K562 (cell line): ENCODE measurements around the gene GNG7. TPM values are rescaled to one million over a fixed set of nuclear protein-coding genes. Genes with fewer than 3 reads are reported as not detected.
A peak's percentile ranks its signal among the peaks of the same experiment; 100 is the strongest.

Experiments used
- ATAC-seq: fragments of 200-7000 bp; cut with Tn5 transposase; 3 replicates; pipeline ENCODE4 v1.9.1; 2020; ENCODE audit warnings: moderate library complexity
- BruUV-seq: library from RNA; stranded (reverse); fragments of 400-500 nt; replicated peaks from 2 replicates; lab custom pipeline; 2021; lab: Mats Ljungman, UMichigan
- CTCF ChIA-PET: fragments of 300-600 bp; formaldehyde crosslinking; extraction: SDS; loops from one replicate; lab custom pipeline; 2021; ENCODE audit warnings: low intra/inter-chr PET ratio; lab: Yijun Ruan, JAX
- POLR2A ChIA-PET: fragments of 300-600, 350-650 bp; sonication (Branson Sonifier 250); formaldehyde crosslinking; extraction: SDS; loops from one replicate; lab custom pipeline; 2021; ENCODE audit warnings: antibody characterized with exemption, inconsistent platforms; lab: Yijun Ruan, JAX
- DNase-seq, 4 experiments: peaks; one replicate each; pipeline versions ENCODE4 v3.0.0 to v3.0.0-alpha.2; 2011 to 2018; ENCODE audit warnings: low spot score in 3 of 4, mixed read lengths in 3 of 4; ENCODE audit errors: extremely low read depth in 1 of 4
- FAIRE-seq: peaks from 2 replicates; lab custom pipeline; 2011; peaks lifted over from hg19 to GRCh38; lab: Jason Lieb, UNC
- H2AFZ ChIP-seq: 2 replicates; pipeline ENCODE4 v1.6.0; 2011; ENCODE audit warnings: low read depth, low read length, control low read depth, inconsistent platforms
- H3K27ac ChIP-seq: fragments of 200-600 bp; 3 replicates; pipeline ENCODE4 v1.8.0; 2011; ENCODE audit warnings: low read depth, mild to moderate bottlenecking, control low read depth, inconsistent platforms, low read length, moderate library complexity, mixed read lengths; ENCODE audit errors: extremely low read depth
- H3K27me3 ChIP-seq, 2 experiments: fragments of 300-600 bp in 1 of 2; 2 replicates in 1 of 2; 3 replicates in 1 of 2; pipeline versions ENCODE4 v1.6.0 to v1.8.0; 2011; ENCODE audit warnings: inconsistent platforms in 2 of 2, low read length in 2 of 2, mild to moderate bottlenecking in 1 of 2, mixed read lengths in 1 of 2, moderate library complexity in 1 of 2; ENCODE audit not compliant: control insufficient read depth in 2 of 2, insufficient read depth in 2 of 2
- H3K36me3 ChIP-seq: fragments of 300-600 bp; 3 replicates; pipeline ENCODE4 v1.8.0; 2011; ENCODE audit warnings: mild to moderate bottlenecking, low read length, inconsistent platforms; ENCODE audit not compliant: control insufficient read depth, insufficient read depth
- H3K4me1 ChIP-seq, 2 experiments: fragments of 200-600 bp in 1 of 2; replicated peaks in 1 of 2; 2 replicates in 1 of 2; 3 replicates in 1 of 2; pipeline versions ENCODE4 v1.5.1 to v1.8.0; 2011; ENCODE audit warnings: inconsistent platforms in 2 of 2, low read length in 2 of 2, mild to moderate bottlenecking in 1 of 2, mixed read lengths in 1 of 2, moderate library complexity in 1 of 2; ENCODE audit not compliant: control insufficient read depth in 2 of 2, insufficient read depth in 2 of 2
- H3K4me2 ChIP-seq: 2 replicates; pipeline ENCODE4 v1.6.1; 2011; ENCODE audit warnings: low read length, control low read depth, inconsistent platforms, mixed read lengths; ENCODE audit not compliant: insufficient read depth
- H3K4me3 ChIP-seq: fragments of 200-600 bp; sonication (generic), shearing (Covaris generic); 2 replicates; pipeline ENCODE4 v1.5.1; 2016; ENCODE audit warnings: control low read depth, inconsistent platforms
- H3K79me2 ChIP-seq: fragments of 200-600 bp; 3 replicates; pipeline ENCODE4 v1.8.0; 2011; ENCODE audit warnings: low read length, inconsistent platforms; ENCODE audit not compliant: control insufficient read depth, insufficient read depth
- H3K9ac ChIP-seq, 2 experiments: 2 replicates each; pipeline versions ENCODE4 v1.6.0 to v1.6.1; 2011; ENCODE audit warnings: low read depth in 2 of 2, low read length in 2 of 2, control low read depth in 1 of 2, inconsistent platforms in 1 of 2, mild to moderate bottlenecking in 1 of 2, mixed read lengths in 1 of 2; ENCODE audit not compliant: insufficient read depth in 1 of 2
- H3K9me1 ChIP-seq: one replicate; pipeline ENCODE4 v1.6.0; 2011; ENCODE audit warnings: inconsistent platforms, mild to moderate bottlenecking, low read length, moderate library complexity; ENCODE audit not compliant: control insufficient read depth, insufficient read depth
- H3K9me3 ChIP-seq: replicated peaks from 2 replicates; pipeline ENCODE4 v1.5.1; 2011; ENCODE audit warnings: low read depth, low read length, inconsistent platforms; ENCODE audit not compliant: control insufficient read depth, insufficient read depth
- H4K20me1 ChIP-seq: replicated peaks from 2 replicates; pipeline ENCODE4 v1.6.1; 2011; ENCODE audit warnings: low read length, inconsistent platforms, mixed read lengths; ENCODE audit not compliant: control insufficient read depth, insufficient read depth
- CHD2 ChIP-seq: IDR thresholded peaks from 2 replicates; pipeline ENCODE4 v1.6.1; 2011; ENCODE audit warnings: low read depth, low read length
- ELF2 ChIP-seq: fragments of 250-450 bp; sonication (Bioruptor Pico); IDR thresholded peaks from 2 replicates; pipeline ENCODE4 v1.5.0; 2021; ENCODE audit warnings: mild to moderate bottlenecking
- HMGN3 ChIP-seq: IDR thresholded peaks from 2 replicates; pipeline ENCODE4 v1.6.1; 2011; ENCODE audit warnings: borderline replicate concordance, low read depth, mild to moderate bottlenecking, mixed read lengths, low read length; ENCODE audit not compliant: insufficient read length; ENCODE audit errors: extremely low read depth
- HNRNPL ChIP-seq: fragments of 200-400 bp; formaldehyde crosslinking; IDR thresholded peaks from 2 replicates; pipeline ENCODE4 v1.6.1; 2017; ENCODE audit warnings: low read depth, mild to moderate bottlenecking, low read length
- KLF10 ChIP-seq: fragments of 250-450 bp; sonication (Bioruptor Pico); IDR thresholded peaks from 2 replicates; pipeline ENCODE4 v1.6.1; 2021; ENCODE audit warnings: matching md5 sums
- NCOA1 ChIP-seq: fragments of 450-650 bp; IDR thresholded peaks from 2 replicates; pipeline ENCODE4 v1.6.1; 2016; ENCODE audit warnings: low read depth
- NFE2 ChIP-seq: IDR thresholded peaks from 2 replicates; pipeline ENCODE4 v1.6.1; 2014; ENCODE audit warnings: antibody characterized with exemption, low read depth
- NFE2L1 ChIP-seq: fragments of 450-650 bp; IDR thresholded peaks from 2 replicates; pipeline ENCODE4 v1.6.1; 2016; ENCODE audit warnings: missing genetic modification characterization, low read depth, mild to moderate bottlenecking, missing compliant biosample characterization, moderate library complexity, borderline replicate concordance
- PML ChIP-seq: IDR thresholded peaks from 2 replicates; pipeline ENCODE4 v1.6.1; 2012; ENCODE audit warnings: low read length, inconsistent platforms
- POLR2A ChIP-seq: fragments of 450-650 bp; conservative IDR thresholded peaks from 2 replicates; pipeline ENCODE4 v1.6.1; 2016
- RUNX1 ChIP-seq: sonication (generic); IDR thresholded peaks from 2 replicates; pipeline ENCODE4 v1.6.1; 2016; ENCODE audit warnings: antibody characterized with exemption, low read depth
- SETDB1 ChIP-seq: IDR thresholded peaks from one replicate; pipeline ENCODE4 v1.6.1; 2012; ENCODE audit warnings: low read length, control low read depth, inconsistent platforms
- SNRNP70 ChIP-seq: fragments of 200-400 bp; formaldehyde crosslinking; optimal IDR thresholded peaks from 2 replicates; pipeline ENCODE3; 2017; ENCODE audit warnings: low read depth, low read length
- TAF7 ChIP-seq: fragments of 450-650 bp; IDR thresholded peaks from 2 replicates; pipeline ENCODE4 v1.6.1; 2016; ENCODE audit warnings: missing genetic modification characterization, missing compliant biosample characterization
- ZEB2 ChIP-seq: fragments of 450-650 bp; IDR thresholded peaks from 2 replicates; pipeline ENCODE4 v1.6.1; 2016
- ZNF121 ChIP-seq: sonication (generic); formaldehyde crosslinking; conservative IDR thresholded peaks from 2 replicates; pipeline ENCODE4 v1.8.0; 2022; ENCODE audit warnings: missing genetic modification reagents
- ZNF253 ChIP-seq: fragments of 250-450 bp; sonication (Bioruptor Pico); conservative IDR thresholded peaks from 2 replicates; pipeline ENCODE4 v1.6.1; 2021; ENCODE audit warnings: mild to moderate bottlenecking
- WGBS: fragments of 100-300 bp; shearing (Covaris generic); methylation state at CpG from one replicate; pipeline ENCODE4 v1.1.6; 2016; ENCODE audit warnings: low coverage, mixed read lengths; ENCODE audit not compliant: insufficient coverage; ENCODE audit errors: missing lambda C conversion rate; 5-methylcytosine and 5-hydroxymethylcytosine counted together
- in situ Hi-C: fragments of 300-500 bp; cut with MboI; formaldehyde crosslinking; loops from 4 replicates; pipeline ENCODE4 v1.15.0; 2018; ENCODE audit warnings: inconsistent platforms, mixed read lengths
- intact Hi-C: fragments of 100-400 bp; cut with micrococcal nuclease; formaldehyde crosslinking; loops from 2 replicates; pipeline ENCODE4 v1.14.2; 2022
- polyA plus RNA-seq, 8 experiments: library from polyadenylated mRNA; depleted of rRNA in 4 of 8; stranded (reverse) in 5 of 8; unstranded in 3 of 8; fragments of >200 nt; fragmentation: Nextera tagmentation in 2 of 8; fragmentation: Illumina TruSeq in 1 of 8; extraction: Ambion mirVana in 2 of 8; extraction: Trizol in 1 of 8; gene quantifications; 2 replicates each; pipeline versions ENCODE4 v1.2.1 to v1.2.3, GENCODE V29; 2011 to 2014; ENCODE audit warnings: inconsistent platforms in 1 of 8, missing spikeins in 1 of 8
- total RNA-seq, 7 experiments: library from RNA; depleted of rRNA in 6 of 7; stranded (reverse); fragments of >200 nt in 6 of 7; fragmentation: Illumina TruSeq in 2 of 7; extraction: Trizol in 2 of 7; gene quantifications; 2 replicates each; pipeline versions ENCODE4 v1.2.1 to v1.2.3, GENCODE V29; 2011 to 2021; ENCODE audit warnings: low replicate concordance in 1 of 7
- TF ChIP-seq, protein P1 (sequence below), 2 experiments: fragments of 450-650 bp; IDR thresholded peaks; 2 replicates each; pipeline ENCODE4 v1.6.1; 2016

The GNG7 gene
- total and polyA plus RNA-seq, 9 of the 15 experiments (the other 6 are each of a cell fraction or from before 2014, with no cell fraction given) = 0.01 to 0.20 (median 0.06) TPM; not detected in 1

DNA sequence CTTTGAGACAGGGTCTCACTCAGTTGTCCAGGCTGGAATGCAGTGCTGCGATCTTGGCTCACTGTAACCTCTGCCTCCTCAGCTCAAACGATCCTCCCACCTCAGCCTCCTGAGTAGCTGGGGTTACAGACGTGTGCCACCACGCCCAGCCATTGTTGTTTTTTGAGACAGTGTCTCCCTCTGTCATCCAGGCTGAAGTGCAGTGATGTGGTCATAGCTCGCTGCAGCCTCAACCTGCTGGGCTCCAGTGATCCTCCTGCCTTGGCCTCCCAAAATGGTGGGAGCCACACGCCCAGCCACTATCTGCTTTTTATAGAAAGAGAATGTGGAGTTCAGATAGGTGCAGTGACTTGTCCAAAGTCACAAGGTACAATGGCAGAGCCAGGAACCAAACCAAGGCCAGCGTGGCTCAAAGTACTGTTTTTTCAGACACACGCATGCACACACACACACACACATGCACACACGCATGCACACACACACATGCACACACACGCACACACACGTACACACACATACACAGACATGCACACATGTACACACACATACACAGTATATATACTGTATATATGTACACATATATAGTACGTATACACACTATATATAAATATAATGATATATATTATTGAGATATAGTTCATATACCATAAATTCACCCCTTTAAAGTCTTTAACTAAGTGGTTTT, 220.0 kb downstream of the GNG7 start:
- H2AFZ ChIP-seq = no peak overlapping the region
- no peaks in the 10 kb centered on the region for H3K9me3 ChIP-seq
- no peak overlapping the region for H3K4me2 ChIP-seq
- H3K36me3 ChIP-seq = no peaks in the 10 kb centered on the region
- no peak overlapping the region for H3K4me3 ChIP-seq
- ATAC-seq (no peak), FAIRE-seq (no peak)
- H3K27me3 ChIP-seq = peaks cover 6 to 43% of the 10 kb centered on the region in 2 experiments; a peak in 4 of 5 replicates
- no TSS peak for BruUV-seq
- H3K27ac ChIP-seq = no peak overlapping the region
- H3K79me2 ChIP-seq = no peaks in the 10 kb centered on the region
- no peaks in the 10 kb centered on the region for H3K9me1 ChIP-seq
- intact Hi-C loops = no loop called here
- WGBS = 13% methylated on average over 10 of the region's 12 CpGs
- POLR2A ChIA-PET = no interaction called here
- no peak overlapping the region for H3K9ac ChIP-seq
- CTCF ChIA-PET = no interaction called here
- TF ChIP-seq ZNF121 (CRISPR knock-in tag) (peak; percentile 48; the same call in 1 of the 2 replicates), SNRNP70 (no peak)
- TF ChIP-seq, all 486 proteins: peak for 1
- peaks cover 0 to 13% of the 10 kb centered on the region in 2 experiments; a peak in 2 of 5 replicates for H3K4me1 ChIP-seq
- 0 out of 2 replicates have a peak, but pooled peaks cover 5% of the 10 kb centered on the region for H4K20me1 ChIP-seq
- in situ Hi-C loops = no loop called here
- no peak for DNase-seq

DNA sequence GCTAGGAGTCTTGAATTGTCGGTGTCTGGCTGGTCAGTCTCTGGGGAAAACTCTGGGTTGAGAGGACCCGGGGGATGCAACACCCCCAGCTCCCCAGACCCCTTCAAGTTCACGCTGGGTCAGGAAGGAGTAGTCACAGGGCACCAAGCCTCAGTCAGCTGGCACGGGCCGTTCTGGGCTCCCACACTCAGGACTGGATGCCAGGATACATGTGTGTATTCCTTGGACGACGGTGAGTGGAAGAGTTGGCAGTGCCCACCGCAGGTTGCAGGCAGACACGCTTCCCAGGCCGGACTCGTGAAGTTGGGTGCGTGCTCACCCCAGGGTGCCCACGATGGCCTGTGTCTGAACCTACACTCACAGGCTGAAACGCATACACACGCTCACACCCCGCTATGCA, 221.0 kb downstream of the GNG7 start:
- Histone ChIP-seq H3K27ac (no peak overlapping the region), H3K9me1 (no peaks in the 10 kb centered on the region), H3K4me2 (no peak overlapping the region), H3K36me3 (no peaks in the 10 kb centered on the region), H3K4me3 (no peak overlapping the region), H2AFZ (no peak overlapping the region), H3K9ac (no peak overlapping the region), H3K79me2 (no peaks in the 10 kb centered on the region), H3K27me3 (peaks cover 6 to 36% of the 10 kb centered on the region in 2 experiments; a peak in 4 of 5 replicates), H4K20me1 (0 out of 2 replicates have a peak, but pooled peaks cover 5% of the 10 kb centered on the region), H3K9me3 (no peaks in the 10 kb centered on the region), H3K4me1 (peaks cover 0 to 23% of the 10 kb centered on the region in 2 experiments; a peak in 3 of 5 replicates)
- no peak for ATAC-seq
- in situ Hi-C loops (no loop called here), intact Hi-C loops (no loop called here)
- DNase-seq = no peak
- BruUV-seq = no TSS peak
- ChIA-PET POLR2A (no interaction called here), CTCF (no interaction called here)
- WGBS = 21% methylated on average over 16 of the region's 16 CpGs
- FAIRE-seq = no peak
- TF ChIP-seq HMGN3 (no peak), SETDB1 (no peak), NFE2 (no peak), CHD2 (no peak), ZEB2 (no peak), HNRNPL (no peak), TAF7 (tag) (no peak), NFE2L1 (tag) (no peak), ZNF253 (CRISPR knock-in tag) (no peak), KLF10 (CRISPR knock-in tag) (no peak), RUNX1 (no peak), PML (no peak), NCOA1 (no peak), POLR2A (no peak), ELF2 (no peak)
- TF ChIP-seq, protein P1, sequence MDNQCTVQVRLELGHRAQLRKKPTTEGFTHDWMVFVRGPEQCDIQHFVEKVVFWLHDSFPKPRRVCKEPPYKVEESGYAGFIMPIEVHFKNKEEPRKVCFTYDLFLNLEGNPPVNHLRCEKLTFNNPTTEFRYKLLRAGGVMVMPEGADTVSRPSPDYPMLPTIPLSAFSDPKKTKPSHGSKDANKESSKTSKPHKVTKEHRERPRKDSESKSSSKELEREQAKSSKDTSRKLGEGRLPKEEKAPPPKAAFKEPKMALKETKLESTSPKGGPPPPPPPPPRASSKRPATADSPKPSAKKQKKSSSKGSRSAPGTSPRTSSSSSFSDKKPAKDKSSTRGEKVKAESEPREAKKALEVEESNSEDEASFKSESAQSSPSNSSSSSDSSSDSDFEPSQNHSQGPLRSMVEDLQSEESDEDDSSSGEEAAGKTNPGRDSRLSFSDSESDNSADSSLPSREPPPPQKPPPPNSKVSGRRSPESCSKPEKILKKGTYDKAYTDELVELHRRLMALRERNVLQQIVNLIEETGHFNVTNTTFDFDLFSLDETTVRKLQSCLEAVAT (IDR thresholded peaks at IDR 0.05) = no peak
